H1 (cell line): ENCODE measurements around the gene SMIM44. TPM values are rescaled to one million over a fixed set of nuclear protein-coding genes. Genes with fewer than 3 reads are reported as not detected.

Experiments used
- CREB1 ChIP-seq: IDR thresholded peaks from 2 replicates; pipeline ENCODE4 v1.6.1; 2012; ENCODE audit warnings: inconsistent platforms
- NRF1 ChIP-seq: IDR thresholded peaks from 2 replicates; pipeline ENCODE4 v1.6.1; 2011; ENCODE audit warnings: mild to moderate bottlenecking, low read depth, low read length, improper control_type of control experiment
- POLR2A ChIP-seq, 2 experiments: IDR thresholded peaks; 1 replicate in 1 of 2; 2 replicates in 1 of 2; pipeline ENCODE4 v1.6.1; 2011; ENCODE audit warnings: low read depth in 2 of 2, low read length in 2 of 2, mild to moderate bottlenecking in 2 of 2; ENCODE audit errors: control extremely low read depth in 1 of 2
- RFX5 ChIP-seq: IDR thresholded peaks from 2 replicates; pipeline ENCODE4 v1.6.1; 2011; ENCODE audit warnings: low read depth, low read length, improper control_type of control experiment, borderline replicate concordance
- SIX5 ChIP-seq: IDR thresholded peaks from 2 replicates; pipeline ENCODE4 v1.6.1; 2011; ENCODE audit warnings: mild to moderate bottlenecking, low read depth, low read length
- SP2 ChIP-seq: IDR thresholded peaks from 2 replicates; pipeline ENCODE4 v1.6.1; 2012; ENCODE audit warnings: mild to moderate bottlenecking, low read length, inconsistent platforms
- SP4 ChIP-seq: IDR thresholded peaks from 2 replicates; pipeline ENCODE4 v1.6.1; 2012; ENCODE audit warnings: low read length, inconsistent platforms
- SRF ChIP-seq: IDR thresholded peaks from 2 replicates; pipeline ENCODE4 v1.6.1; 2011; ENCODE audit warnings: mild to moderate bottlenecking, low read depth, low read length, moderate library complexity
- polyA plus RNA-seq, 7 experiments: library from polyadenylated mRNA; depleted of rRNA in 3 of 7; stranded (reverse) in 5 of 7; unstranded in 2 of 7; fragments of >200 nt in 5 of 7; fragments of 200-250 nt in 2 of 7; gene quantifications; 1 replicate in 5 of 7; 2 replicates in 1 of 7; 4 replicates in 1 of 7; pipeline versions ENCODE4 v1.2.1 to v1.2.3, GENCODE V29; 2011 to 2013; ENCODE audit warnings: missing spikeins in 2 of 7, mixed read lengths in 2 of 7
- total RNA-seq: library from RNA; stranded (reverse); fragmentation: NEBNext Ultra II Directional; extraction: Animal tissue kit (Norgen Biotek cat#: 25700); gene quantifications from 2 replicates; pipeline ENCODE4 v1.2.1, GENCODE V29; 2021
- TF ChIP-seq, protein P1 (sequence below), 3 experiments: IDR thresholded peaks; 1 replicate in 2 of 3; 2 replicates in 1 of 3; pipeline versions ENCODE4 v1.5.1 to v1.6.1; 2011; ENCODE audit warnings: low read length in 3 of 3, mild to moderate bottlenecking in 3 of 3, inconsistent platforms in 2 of 3, low read depth in 1 of 3, moderate library complexity in 1 of 3; ENCODE audit not compliant: insufficient read depth in 1 of 3; ENCODE audit errors: control extremely low read depth in 1 of 3

Gene SMIM44
- total and polyA plus RNA-seq, 2 of the 8 experiments (the other 6 are each of a cell fraction or from before 2014, with no cell fraction given): not detected

DNA sequence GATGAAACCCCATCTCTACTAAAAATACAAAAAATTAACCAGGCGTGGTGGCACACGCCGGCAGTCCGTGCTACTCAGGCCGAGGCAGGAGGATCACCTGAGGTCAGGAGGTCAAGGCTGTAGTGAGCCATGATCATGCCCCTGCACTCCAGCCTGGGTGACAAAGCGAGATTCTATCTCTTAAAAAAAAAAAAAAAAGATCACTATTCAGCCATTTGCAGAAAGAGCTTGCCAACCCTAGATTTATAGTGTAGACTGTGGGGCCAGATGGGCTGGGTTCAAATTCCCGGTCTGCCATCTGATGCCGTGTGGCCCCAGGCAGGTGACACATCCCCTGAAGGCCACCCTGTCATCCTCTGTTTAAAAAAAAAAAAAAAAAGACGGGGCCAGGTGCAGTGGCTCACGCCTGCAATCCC, 31.8 kb downstream of the SMIM44 start (continued):
- TF ChIP-seq, protein P1, sequence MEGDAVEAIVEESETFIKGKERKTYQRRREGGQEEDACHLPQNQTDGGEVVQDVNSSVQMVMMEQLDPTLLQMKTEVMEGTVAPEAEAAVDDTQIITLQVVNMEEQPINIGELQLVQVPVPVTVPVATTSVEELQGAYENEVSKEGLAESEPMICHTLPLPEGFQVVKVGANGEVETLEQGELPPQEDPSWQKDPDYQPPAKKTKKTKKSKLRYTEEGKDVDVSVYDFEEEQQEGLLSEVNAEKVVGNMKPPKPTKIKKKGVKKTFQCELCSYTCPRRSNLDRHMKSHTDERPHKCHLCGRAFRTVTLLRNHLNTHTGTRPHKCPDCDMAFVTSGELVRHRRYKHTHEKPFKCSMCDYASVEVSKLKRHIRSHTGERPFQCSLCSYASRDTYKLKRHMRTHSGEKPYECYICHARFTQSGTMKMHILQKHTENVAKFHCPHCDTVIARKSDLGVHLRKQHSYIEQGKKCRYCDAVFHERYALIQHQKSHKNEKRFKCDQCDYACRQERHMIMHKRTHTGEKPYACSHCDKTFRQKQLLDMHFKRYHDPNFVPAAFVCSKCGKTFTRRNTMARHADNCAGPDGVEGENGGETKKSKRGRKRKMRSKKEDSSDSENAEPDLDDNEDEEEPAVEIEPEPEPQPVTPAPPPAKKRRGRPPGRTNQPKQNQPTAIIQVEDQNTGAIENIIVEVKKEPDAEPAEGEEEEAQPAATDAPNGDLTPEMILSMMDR (IDR thresholded peaks at IDR 0.05; ENCODE audit: control extremely low read depth in 1 of 3, insufficient read depth in 1 of 3, low read depth in 1 of 3, low read length in 3 of 3): no peak
- TF ChIP-seq SRF (no peak), RFX5 (no peak), POLR2A (IDR thresholded peaks at IDR 0.05; ENCODE audit: control extremely low read depth in 1 of 2, low read depth in 2 of 2, low read length in 2 of 2) (no peak), SIX5 (no peak), CREB1 (no peak), NRF1 (no peak), SP4 (no peak), SP2 (no peak)
